IMR-90 (cell line): ENCODE results near the gene OR4X1. TPM values are rescaled to one million over a fixed set of nuclear protein-coding genes. Genes with fewer than 3 reads are reported as not detected.

Source experiments
- ATAC-seq: fragments of 200-7000 bp; cut with Tn5 transposase; 2 replicates; pipeline ENCODE4 v1.9.1; 2020; ENCODE audit warnings: low read depth, mild to moderate bottlenecking, moderate library complexity
- Bru-seq: library from RNA; stranded (reverse); fragments of 400-500 nt; gene quantifications from one replicate; lab custom pipeline; 2021; lab: Mats Ljungman, UMichigan
- BruChase-seq, 2 experiments: library from RNA; stranded (reverse); fragments of 400-500 nt; gene quantifications; one replicate each; lab custom pipeline; 2021; lab: Mats Ljungman, UMichigan
- BruUV-seq: library from RNA; stranded (reverse); fragments of 400-500 nt; replicated peaks from 2 replicates; lab custom pipeline; 2021; lab: Mats Ljungman, UMichigan
- CTCF ChIA-PET: fragments of 300-600 bp; formaldehyde crosslinking; extraction: SDS; loops from one replicate; lab custom pipeline; 2021; ENCODE audit warnings: antibody characterized with exemption; lab: Yijun Ruan, JAX
- POLR2A ChIA-PET: fragments of 300-600 bp; sonication (Branson Sonifier 250); formaldehyde crosslinking; loops from one replicate; lab custom pipeline; 2022; ENCODE audit warnings: antibody characterized with exemption; ENCODE audit not compliant: unreplicated experiment; lab: Charles Lee
- DNase-seq: peaks from one replicate; pipeline ENCODE4 v3.0.0; 2013
- H2AFZ ChIP-seq: replicated peaks from 2 replicates; pipeline ENCODE3; 2013; ENCODE audit warnings: low read length, mild to moderate bottlenecking; ENCODE audit not compliant: poor library complexity
- H2AK5ac ChIP-seq: 2 replicates; pipeline ENCODE4 v1.6.1; 2013; ENCODE audit warnings: low read depth, low read length, inconsistent platforms
- H2AK9ac ChIP-seq: replicated peaks from 2 replicates; pipeline ENCODE3; 2013; ENCODE audit warnings: mild to moderate bottlenecking, low read depth, low read length, moderate library complexity; ENCODE audit not compliant: poor library complexity
- H2BK120ac ChIP-seq: 2 replicates; pipeline ENCODE4 v1.6.1; 2013; ENCODE audit warnings: low read depth, low read length, inconsistent platforms
- H2BK15ac ChIP-seq: 3 replicates; pipeline ENCODE4 v1.6.1; 2013; ENCODE audit warnings: low read depth, low read length, inconsistent platforms
- H2BK20ac ChIP-seq: 2 replicates; pipeline ENCODE4 v1.6.1; 2013; ENCODE audit warnings: low read depth, mild to moderate bottlenecking, inconsistent platforms, low read length, moderate library complexity
- H2BK5ac ChIP-seq: 2 replicates; pipeline ENCODE4 v1.6.1; 2013; ENCODE audit warnings: mild to moderate bottlenecking, low read depth, low read length, inconsistent platforms; ENCODE audit not compliant: poor library complexity, severe bottlenecking
- H3K14ac ChIP-seq: replicated peaks from 2 replicates; pipeline ENCODE4 v1.6.1; 2013; ENCODE audit warnings: low read depth, low read length, inconsistent platforms
- H3K18ac ChIP-seq: 2 replicates; pipeline ENCODE4 v1.6.1; 2013; ENCODE audit warnings: low read depth, low read length, control low read depth
- H3K23ac ChIP-seq: 2 replicates; pipeline ENCODE4 v1.6.1; 2013; ENCODE audit warnings: low read depth, low read length, inconsistent platforms
- H3K27ac ChIP-seq: 2 replicates; pipeline ENCODE4 v1.5.1; 2013; ENCODE audit warnings: mild to moderate bottlenecking, control low read depth, low read length; ENCODE audit not compliant: insufficient read depth
- H3K27me3 ChIP-seq: 2 replicates; pipeline ENCODE4 v1.6.1; 2013; ENCODE audit warnings: low read length; ENCODE audit not compliant: control insufficient read depth, insufficient read depth
- H3K36me3 ChIP-seq: 2 replicates; pipeline ENCODE4 v1.6.1; 2013; ENCODE audit warnings: low read length, mixed read lengths; ENCODE audit not compliant: control insufficient read depth, insufficient read depth
- H3K4ac ChIP-seq: 2 replicates; pipeline ENCODE4 v1.6.1; 2013; ENCODE audit warnings: low read depth, low read length, inconsistent platforms
- H3K4me1 ChIP-seq: 2 replicates; pipeline ENCODE4 v1.6.1; 2013; ENCODE audit warnings: low read length, mixed read lengths; ENCODE audit not compliant: control insufficient read depth, insufficient read depth
- H3K4me2 ChIP-seq: 2 replicates; pipeline ENCODE4 v1.6.1; 2013; ENCODE audit warnings: low read depth, mild to moderate bottlenecking, control low read depth, low read length, moderate library complexity
- H3K4me3 ChIP-seq: 2 replicates; pipeline ENCODE4 v1.5.1; 2013; ENCODE audit warnings: low read depth, mild to moderate bottlenecking, control low read depth, low read length, moderate library complexity; ENCODE audit not compliant: insufficient read depth
- H3K56ac ChIP-seq: 2 replicates; pipeline ENCODE4 v1.6.1; 2013; ENCODE audit warnings: low read length, inconsistent platforms; ENCODE audit not compliant: insufficient read depth; ENCODE audit errors: extremely low read depth
- H3K79me1 ChIP-seq, 2 experiments: 2 replicates each; pipeline ENCODE4 v1.6.1; 2013; ENCODE audit warnings: low read length in 2 of 2, inconsistent platforms in 1 of 2, low read depth in 1 of 2
- H3K9ac ChIP-seq: 2 replicates; pipeline ENCODE4 v1.6.1; 2013; ENCODE audit warnings: low read depth, low read length, control low read depth
- H3K9me1 ChIP-seq: 2 replicates; pipeline ENCODE4 v1.6.1; 2013; ENCODE audit warnings: low read length, inconsistent platforms; ENCODE audit not compliant: insufficient read depth
- H3K9me3 ChIP-seq: 2 replicates; pipeline ENCODE4 v1.6.1; 2013; ENCODE audit warnings: low read length; ENCODE audit not compliant: control insufficient read depth, insufficient read depth
- H4K20me1 ChIP-seq: 2 replicates; pipeline ENCODE4 v1.6.1; 2013; ENCODE audit warnings: low read length, inconsistent platforms; ENCODE audit not compliant: insufficient read depth
- H4K5ac ChIP-seq: 2 replicates; pipeline ENCODE4 v1.6.1; 2013; ENCODE audit warnings: mild to moderate bottlenecking, low read depth, low read length, control low read depth
- H4K8ac ChIP-seq, 2 experiments: 2 replicates each; pipeline ENCODE4 v1.6.1; 2013; ENCODE audit warnings: low read depth in 2 of 2, low read length in 2 of 2, control low read depth in 1 of 2, inconsistent platforms in 1 of 2
- H4K91ac ChIP-seq: 2 replicates; pipeline ENCODE4 v1.6.1; 2013; ENCODE audit warnings: low read depth, low read length, inconsistent platforms; ENCODE audit not compliant: insufficient read depth
- FOS ChIP-seq: fragments of 150-350 bp; IDR thresholded peaks from 2 replicates; pipeline ENCODE4 v1.6.1; 2016; ENCODE audit warnings: low read depth, low read length
- MAFK ChIP-seq: IDR thresholded peaks from 2 replicates; pipeline ENCODE4 v1.6.1; 2012; ENCODE audit warnings: low read depth, low read length, improper control_type of control experiment
- RCOR1 ChIP-seq: IDR thresholded peaks from 2 replicates; pipeline ENCODE4 v1.6.1; 2012; ENCODE audit warnings: mild to moderate bottlenecking, low read length, improper control_type of control experiment; ENCODE audit not compliant: insufficient replicate concordance
- WGBS, 2 experiments: methylation state at CpG; one replicate each; pipeline versions ENCODE4 v1.1.5 to v1.1.7; 2013; ENCODE audit warnings: missing lambda C conversion rate in 2 of 2; ENCODE audit not compliant: insufficient read length in 1 of 2; ENCODE audit errors: extremely low coverage in 2 of 2; 5-methylcytosine and 5-hydroxymethylcytosine counted together
- dilution Hi-C: fragments of 300-500 bp; cut with HindIII; formaldehyde crosslinking; loops from one replicate; pipeline ENCODE4 v1.14.3; 2018; ENCODE audit warnings: low sequenced_read_pairs; ENCODE audit not compliant: unreplicated experiment
- in situ Hi-C: fragments of 300-500 bp; cut with MboI; formaldehyde crosslinking; loops from 3 replicates; pipeline ENCODE4 v1.14.3; 2019; ENCODE audit warnings: low sequenced_read_pairs, inconsistent platforms, mixed read lengths
- intact Hi-C: fragments of 100-400 bp; cut with micrococcal nuclease; formaldehyde crosslinking; loops from 2 replicates; pipeline ENCODE4 v1.10.0; 2022
- long read RNA-seq: library from polyadenylated mRNA; unstranded; transcript quantifications from one replicate; pipeline ENCODE4 v2.0.0, GENCODE V29; 2021; ENCODE audit not compliant: unreplicated experiment
- polyA plus RNA-seq, 3 experiments: library from polyadenylated mRNA; depleted of rRNA; stranded (reverse); fragments of >200 nt; gene quantifications; 2 replicates each; pipeline ENCODE4 v1.2.3, GENCODE V29; 2012; ENCODE audit warnings: low replicate concordance in 1 of 3
- total RNA-seq: library from RNA; depleted of rRNA; stranded (reverse); fragments of >200 nt; gene quantifications from 2 replicates; pipeline ENCODE4 v1.2.3, GENCODE V29; 2012; rRNA removed

OR4X1 gene
- total RNA-seq (not detected in 2 replicates), polyA plus RNA-seq (2012; rRNA removed) (not detected in 2 replicates), Bru-seq, nascent RNA (not detected), BruChase-seq, experiment 1, labeled RNA remaining after a 6-hour chase (not detected), BruChase-seq, experiment 2, labeled RNA remaining after a 2-hour chase (not detected)
- polyA plus RNA-seq (2012; cell fraction: cytosol; rRNA removed) = not detected in 2 replicates
- not detected in 2 replicates for polyA plus RNA-seq (2012; cell fraction: nucleus; rRNA removed; ENCODE audit: low replicate concordance)
- long read RNA-seq = 0 reads

GRCh38 chr11:48263423-48263911, at the start of gene OR4X1:
OR4X1 (plus strand) TSS chr11:48263861; CDS start chr11:48263861, 0 bp downstream.
- no TSS peak for BruUV-seq
- no peak within 1 kb of the TSS for H4K5ac ChIP-seq
- H3K4ac ChIP-seq = no peak within 1 kb of the TSS
- DNase-seq (no peak), ATAC-seq (no peak)
- no peak within 1 kb of the TSS for H2AFZ ChIP-seq
- H3K79me1 ChIP-seq = no peaks in the 10 kb centered on the region
- no peaks in the 10 kb centered on the region for H3K36me3 ChIP-seq
- intact Hi-C loops = no loop called here
- no peak within 1 kb of the TSS for H2BK15ac ChIP-seq
- H3K4me2 ChIP-seq = no peak within 1 kb of the TSS
- H2BK20ac ChIP-seq = no peak within 1 kb of the TSS
- ChIA-PET CTCF (no interaction called here), POLR2A (no interaction called here)
- in situ Hi-C loops = no loop called here
- H3K9ac ChIP-seq = no peak within 1 kb of the TSS
- 17% methylated on average over 1 of the region's 3 CpGs; no CpG with 5 or more reads in 1 of the 2 experiments for WGBS, 2 experiments
- H3K27ac ChIP-seq = no peak within 1 kb of the TSS
- H3K14ac ChIP-seq = no peak within 1 kb of the TSS
- no peak within 1 kb of the TSS for H3K4me3 ChIP-seq
- no peak within 1 kb of the TSS for H2AK9ac ChIP-seq
- no peak within 1 kb of the TSS for H2BK120ac ChIP-seq
- no peaks in the 10 kb centered on the region for H4K20me1 ChIP-seq
- no peaks in the 10 kb centered on the region for H3K9me3 ChIP-seq
- dilution Hi-C loops = no loop called here
- H2BK5ac ChIP-seq = no peak within 1 kb of the TSS
- no peaks in the 10 kb centered on the region for H3K9me1 ChIP-seq
- H3K18ac ChIP-seq = no peak within 1 kb of the TSS
- TF ChIP-seq MAFK (peak; percentile 42), FOS (no peak), RCOR1 (no peak)
- no peaks in the 10 kb centered on the region for H3K4me1 ChIP-seq
- H2AK5ac ChIP-seq = no peak within 1 kb of the TSS
- H4K8ac ChIP-seq = no peak within 1 kb of the TSS
- no peaks in the 10 kb centered on the region for H3K27me3 ChIP-seq
- H4K91ac ChIP-seq = no peak within 1 kb of the TSS
- H3K23ac ChIP-seq = no peak within 1 kb of the TSS
- H3K56ac ChIP-seq = no peak within 1 kb of the TSS
